Glutamatergic neuron (in vitro differentiated cells): Measurements from ENCODE around the gene BOLA2. TPM values are rescaled to one million over a fixed set of nuclear protein-coding genes. Genes with fewer than 3 reads are reported as not detected.
"Not testable (repeated sequence)": the region's sequence is repeated elsewhere in the genome, so short reads cannot be mapped to it uniquely, and the experiment has no call there.

Experiments
- DNase-seq: peaks from one replicate; pipeline ENCODE4 v3.0.0; 2022
- H3K27ac Mint-ChIP-seq: one replicate; pipeline ENCODE4 v1.8.0; 2020; ENCODE audit warnings: mild to moderate bottlenecking, mixed read lengths, inconsistent platforms; ENCODE audit not compliant: unreplicated experiment
- H3K27me3 Mint-ChIP-seq: one replicate; pipeline ENCODE4 v1.8.0; 2020; ENCODE audit warnings: mild to moderate bottlenecking, moderate library complexity, mixed read lengths, inconsistent platforms; ENCODE audit not compliant: unreplicated experiment
- H3K36me3 Mint-ChIP-seq: one replicate; pipeline ENCODE4 v1.8.0; 2020; ENCODE audit warnings: mild to moderate bottlenecking, mixed read lengths, inconsistent platforms; ENCODE audit not compliant: unreplicated experiment
- H3K4me1 Mint-ChIP-seq: one replicate; pipeline ENCODE4 v1.8.0; 2020; ENCODE audit warnings: mild to moderate bottlenecking, low read depth, mixed read lengths, inconsistent platforms; ENCODE audit not compliant: unreplicated experiment
- H3K4me3 Mint-ChIP-seq: one replicate; pipeline ENCODE4 v1.8.0; 2020; ENCODE audit warnings: mild to moderate bottlenecking, mixed read lengths, inconsistent platforms; ENCODE audit not compliant: unreplicated experiment
- H3K9me3 Mint-ChIP-seq: one replicate; pipeline ENCODE4 v1.8.0; 2020; ENCODE audit warnings: mild to moderate bottlenecking, moderate library complexity, mixed read lengths, inconsistent platforms; ENCODE audit not compliant: unreplicated experiment
- total RNA-seq: library from RNA; stranded (reverse); fragmentation: NEBNext Ultra II Directional; extraction: Animal tissue kit (Norgen Biotek cat#: 25700); gene quantifications from one replicate; pipeline ENCODE4 v1.2.1, GENCODE V29; 2021; ENCODE audit not compliant: unreplicated experiment

Gene BOLA2
- total RNA-seq, 1 donor from 2014 or later, result 4.1 TPM

- DNase-seq, H3K27ac Mint-ChIP-seq, H3K4me3 Mint-ChIP-seq, H3K4me1 Mint-ChIP-seq, H3K9me3 Mint-ChIP-seq, H3K27me3 Mint-ChIP-seq, H3K36me3 Mint-ChIP-seq: not testable (repeated sequence)
These were observed 397 bp downstream of the BOLA2 start for GRCh38 chr16:29453754-29454153.

- H3K27ac Mint-ChIP-seq, H3K36me3 Mint-ChIP-seq, DNase-seq, H3K4me1 Mint-ChIP-seq, H3K9me3 Mint-ChIP-seq, H3K4me3 Mint-ChIP-seq, H3K27me3 Mint-ChIP-seq: not testable (repeated sequence)
These were observed 28.8 kb downstream of the BOLA2 start for GRCh38 chr16:29425390-29425789.

DNA sequence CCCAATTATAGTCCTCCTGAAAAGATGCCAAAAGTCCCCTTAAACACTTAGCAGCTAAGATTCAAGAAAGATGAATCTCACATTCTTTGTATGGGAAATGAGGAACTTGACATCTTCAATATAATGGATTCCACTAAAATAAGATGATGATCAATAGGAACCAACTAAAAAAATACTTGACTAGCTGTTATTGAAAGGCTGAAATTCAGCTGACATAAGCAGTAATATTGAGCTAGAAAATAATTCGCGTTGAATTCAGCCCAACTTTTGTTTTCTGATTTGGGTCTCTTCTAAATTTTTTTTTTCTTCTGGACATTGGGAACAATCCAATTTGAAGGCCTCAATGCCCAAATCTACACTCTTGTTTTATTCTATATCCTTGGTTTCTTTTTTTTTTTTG lies 30.6 kb downstream of the BOLA2 start:
- not testable (repeated sequence) for H3K27me3 Mint-ChIP-seq, H3K4me1 Mint-ChIP-seq, H3K9me3 Mint-ChIP-seq, H3K36me3 Mint-ChIP-seq, DNase-seq, H3K27ac Mint-ChIP-seq, H3K4me3 Mint-ChIP-seq

DNA sequence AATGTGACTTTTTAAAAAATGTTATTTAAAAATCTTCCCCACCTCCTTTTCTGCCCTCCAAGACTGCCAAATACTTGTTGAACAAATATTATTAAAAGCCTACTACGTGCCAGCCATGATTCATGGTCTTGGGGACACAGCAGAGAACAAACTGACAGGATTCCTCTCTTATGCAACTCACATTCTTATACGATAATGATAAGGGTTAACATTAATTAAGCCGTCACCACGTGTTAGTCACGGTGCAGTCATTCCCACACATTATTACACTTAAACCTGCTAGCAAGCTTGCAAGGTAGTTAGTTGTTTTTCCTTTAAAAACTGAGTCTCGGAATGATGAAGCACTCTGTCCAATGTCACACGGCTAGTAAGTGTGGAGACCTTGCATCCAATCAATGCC lies 48.9 kb downstream of the BOLA2 start:
- H3K36me3 Mint-ChIP-seq, H3K4me3 Mint-ChIP-seq, H3K27me3 Mint-ChIP-seq, DNase-seq, H3K27ac Mint-ChIP-seq, H3K9me3 Mint-ChIP-seq, H3K4me1 Mint-ChIP-seq: not testable (repeated sequence)

Other genes with a start within 250 kb of the BOLA2 start
- gene NPIPB11, start 47.6 kb downstream of the BOLA2 start, total RNA-seq, result 1.0 TPM
- 33.6 TPM for gene SLX1B, start 182 bp upstream of the BOLA2 start, total RNA-seq
- gene SULT1A4, start 5.6 kb upstream of the BOLA2 start, total RNA-seq, result 1.0 TPM
- 75.0 TPM for gene NPIPB12, start 52.1 kb upstream of the BOLA2 start, total RNA-seq
- gene SPN, start 208.9 kb upstream of the BOLA2 start, total RNA-seq, result 0.27 TPM
- gene QPRT, start 224.8 kb upstream of the BOLA2 start, total RNA-seq, result 34.7 TPM